ENCODE measurements around the gene CPVL. TPM values are rescaled to one million over a fixed set of nuclear protein-coding genes. Genes with fewer than 3 reads are reported as not detected.

Gene CPVL
- total and polyA plus RNA-seq, 3 experiments from 2014 or later: 1.0 to 1.3 TPM; not detected in 1

DNA sequence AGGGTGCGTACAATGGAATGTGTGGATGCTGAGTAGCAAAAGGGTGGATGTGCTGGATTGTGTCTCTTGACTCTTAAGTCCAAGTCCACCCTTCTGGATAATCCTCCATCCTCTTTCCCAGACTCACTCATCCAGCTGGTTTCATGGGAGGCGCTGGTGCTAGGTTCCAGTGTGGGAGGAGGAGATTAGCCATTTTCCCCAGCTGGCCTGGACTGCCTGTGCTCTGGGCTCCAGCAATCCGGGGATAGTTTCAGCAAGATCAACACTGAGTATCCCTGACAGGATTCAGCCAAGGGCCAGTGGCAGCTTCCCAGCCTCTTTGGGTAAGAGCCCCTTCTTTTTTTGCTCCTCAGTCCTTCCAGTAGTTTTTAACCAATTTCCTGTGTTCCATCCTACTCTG lies 166.6 kb downstream of the CPVL start:
- Histone ChIP-seq H3K9me3 (ENCODE audit: low read length) (no peaks in the 10 kb centered on the region), H3K27ac (ENCODE audit: low read depth, low read length) (no peak overlapping the region), H3K27me3 (ENCODE audit: insufficient read depth, low read length, poor library complexity, severe bottlenecking) (no peaks in the 10 kb centered on the region), H3K4me3 (ENCODE audit: low read length) (no peak overlapping the region), H3K36me3 (ENCODE audit: insufficient read depth, low read length) (no peaks in the 10 kb centered on the region), H3K4me1 (ENCODE audit: insufficient read depth, low read length) (no peaks in the 10 kb centered on the region)
- no peaks in the 10 kb centered on the region for H3K36me3 Mint-ChIP-seq
- H3K9me3 Mint-ChIP-seq: peaks cover 0 to 2% (median 0%) of the 10 kb centered on the region in 5 donors
- H3K27ac Mint-ChIP-seq: no peak overlapping the region
- H3K4me3 Mint-ChIP-seq: no peak overlapping the region
- DNase-seq: no peak
- POLR2A ChIA-PET: no interaction called here
- peaks cover 6 to 33% of the 10 kb centered on the region in 2 donors for H3K27me3 Mint-ChIP-seq
- H3K4me1 Mint-ChIP-seq: no peaks in the 10 kb centered on the region
- CTCF ChIA-PET: interaction anchor here (1.6 kb wide), 1 partner anchor 53 kb away, joined by 3 read pairs; no protein-coding TSS in a partner anchor

GRCh38 chr7:28977881-28978280 lies 168.5 kb downstream of the CPVL start:
- Mint-ChIP-seq H3K4me3 (no peak overlapping the region), H3K36me3 (peaks cover 0 to 4% (median 0%) of the 10 kb centered on the region in 3 donors), H3K27me3 (peaks cover 6 to 33% of the 10 kb centered on the region in 2 donors), H3K9me3 (peaks cover 0 to 12% (median 9%) of the 10 kb centered on the region in 5 donors), H3K4me1 (no peaks in the 10 kb centered on the region), H3K27ac (no peak overlapping the region)
- Histone ChIP-seq H3K27ac (ENCODE audit: low read depth, low read length) (no peak overlapping the region), H3K27me3 (ENCODE audit: insufficient read depth, low read length, poor library complexity, severe bottlenecking) (no peaks in the 10 kb centered on the region), H3K36me3 (ENCODE audit: insufficient read depth, low read length) (no peaks in the 10 kb centered on the region), H3K4me3 (ENCODE audit: low read length) (no peak overlapping the region), H3K9me3 (ENCODE audit: low read length) (no peaks in the 10 kb centered on the region), H3K4me1 (ENCODE audit: insufficient read depth, low read length) (no peaks in the 10 kb centered on the region)
- DNase-seq: no peak
- CTCF ChIA-PET: no interaction called here
- POLR2A ChIA-PET: no interaction called here

DNA sequence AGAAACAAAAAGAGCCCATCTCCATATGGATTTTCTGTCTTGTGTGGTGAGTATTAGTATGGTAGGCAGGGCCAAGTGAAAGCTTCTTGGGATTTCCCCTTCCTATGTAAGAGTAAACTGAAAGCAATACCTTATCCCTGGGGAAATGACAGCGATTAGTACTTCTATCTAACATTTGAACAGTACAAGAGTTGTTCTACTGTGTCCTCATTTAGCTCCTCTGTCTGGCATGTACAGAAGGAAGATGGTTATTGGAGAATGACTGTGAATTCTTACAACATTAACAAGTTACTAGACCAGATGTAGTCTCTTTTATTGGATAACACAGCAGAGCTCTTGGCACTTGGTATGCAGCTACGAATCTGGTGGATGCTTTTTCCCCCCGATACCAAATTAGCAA lies 170.3 kb downstream of the CPVL start:
- H3K4me3 ChIP-seq (ENCODE audit: low read length): no peak overlapping the region
- no peaks in the 10 kb centered on the region for H3K27me3 ChIP-seq (ENCODE audit: insufficient read depth, low read length, poor library complexity, severe bottlenecking)
- POLR2A ChIA-PET: no interaction called here
- CTCF ChIA-PET: no interaction called here
- H3K36me3 Mint-ChIP-seq: peaks cover 0 to 4% (median 0%) of the 10 kb centered on the region in 3 donors
- no peak overlapping the region for H3K27ac Mint-ChIP-seq
- DNase-seq: no peak
- no peaks in the 10 kb centered on the region for H3K4me1 Mint-ChIP-seq
- H3K27ac ChIP-seq (ENCODE audit: low read depth, low read length): no peak overlapping the region
- peaks cover 13 to 23% (median 16%) of the 10 kb centered on the region in 5 donors for H3K9me3 Mint-ChIP-seq
- H3K36me3 ChIP-seq (ENCODE audit: insufficient read depth, low read length): no peaks in the 10 kb centered on the region
- H3K4me1 ChIP-seq (ENCODE audit: insufficient read depth, low read length): no peaks in the 10 kb centered on the region
- no peak overlapping the region for H3K4me3 Mint-ChIP-seq
- peaks cover 6 to 31% of the 10 kb centered on the region in 2 donors for H3K27me3 Mint-ChIP-seq
- H3K9me3 ChIP-seq (ENCODE audit: low read length): no peaks in the 10 kb centered on the region

GRCh38 chr7:28973591-28973990 lies 172.7 kb downstream of the CPVL start:
- no peaks in the 10 kb centered on the region for H3K27me3 ChIP-seq (ENCODE audit: insufficient read depth, low read length, poor library complexity, severe bottlenecking)
- H3K9me3 ChIP-seq (ENCODE audit: low read length): no peaks in the 10 kb centered on the region
- H3K27ac ChIP-seq (ENCODE audit: low read depth, low read length): no peak overlapping the region
- H3K36me3 ChIP-seq (ENCODE audit: insufficient read depth, low read length): no peaks in the 10 kb centered on the region
- Mint-ChIP-seq H3K27me3 (peaks cover 5 to 19% of the 10 kb centered on the region in 2 donors), H3K27ac (no peak overlapping the region), H3K9me3 (peaks cover 15 to 27% (median 20%) of the 10 kb centered on the region in 5 donors), H3K4me1 (no peaks in the 10 kb centered on the region), H3K36me3 (peaks cover 0 to 4% (median 0%) of the 10 kb centered on the region in 3 donors), H3K4me3 (no peak overlapping the region)
- H3K4me1 ChIP-seq (ENCODE audit: insufficient read depth, low read length): no peaks in the 10 kb centered on the region
- no peak overlapping the region for H3K4me3 ChIP-seq (ENCODE audit: low read length)
- POLR2A ChIA-PET: no interaction called here
- DNase-seq: no peak
- CTCF ChIA-PET: no interaction called here

GRCh38 chr7:28964056-28964455 lies 182.3 kb downstream of the CPVL start:
- Histone ChIP-seq H3K27ac (ENCODE audit: low read depth, low read length) (no peak overlapping the region), H3K4me1 (ENCODE audit: insufficient read depth, low read length) (no peaks in the 10 kb centered on the region), H3K36me3 (ENCODE audit: insufficient read depth, low read length) (no peaks in the 10 kb centered on the region), H3K4me3 (ENCODE audit: low read length) (no peak overlapping the region), H3K27me3 (ENCODE audit: insufficient read depth, low read length, poor library complexity, severe bottlenecking) (no peaks in the 10 kb centered on the region), H3K9me3 (ENCODE audit: low read length) (no peaks in the 10 kb centered on the region)
- Mint-ChIP-seq H3K9me3 (no peaks in the 10 kb centered on the region), H3K4me1 (peaks cover 0 to 2% (median 2%) of the 10 kb centered on the region in 3 donors), H3K27ac (no peak overlapping the region), H3K4me3 (no peak overlapping the region), H3K27me3 (peaks cover 14 to 38% of the 10 kb centered on the region in 2 donors), H3K36me3 (no peaks in the 10 kb centered on the region)
- DNase-seq: no peak
- POLR2A ChIA-PET: no interaction called here
- CTCF ChIA-PET: no interaction called here

GRCh38 chr7:28961972-28962371 lies 184.4 kb downstream of the CPVL start:
- Histone ChIP-seq H3K4me3 (ENCODE audit: low read length) (no peak overlapping the region), H3K9me3 (ENCODE audit: low read length) (no peaks in the 10 kb centered on the region), H3K27ac (ENCODE audit: low read depth, low read length) (no peak overlapping the region), H3K4me1 (ENCODE audit: insufficient read depth, low read length) (no peaks in the 10 kb centered on the region), H3K27me3 (ENCODE audit: insufficient read depth, low read length, poor library complexity, severe bottlenecking) (peaks cover 8% of the 10 kb centered on the region), H3K36me3 (ENCODE audit: insufficient read depth, low read length) (no peaks in the 10 kb centered on the region)
- DNase-seq: no peak
- no peaks in the 10 kb centered on the region for H3K9me3 Mint-ChIP-seq
- POLR2A ChIA-PET: no interaction called here
- no peaks in the 10 kb centered on the region for H3K36me3 Mint-ChIP-seq
- peaks cover 4 to 17% (median 5%) of the 10 kb centered on the region in 3 donors for H3K4me1 Mint-ChIP-seq
- H3K4me3 Mint-ChIP-seq: no peak overlapping the region
- CTCF ChIA-PET: no interaction called here
- peaks cover 27 to 46% of the 10 kb centered on the region in 2 donors for H3K27me3 Mint-ChIP-seq
- no peak overlapping the region for H3K27ac Mint-ChIP-seq

- H3K27me3 Mint-ChIP-seq: peaks cover 30 to 43% of the 10 kb centered on the region in 2 donors
- no peaks in the 10 kb centered on the region for H3K36me3 Mint-ChIP-seq
- no peak overlapping the region for H3K4me3 Mint-ChIP-seq
- Histone ChIP-seq H3K4me3 (ENCODE audit: low read length) (no peak overlapping the region), H3K27ac (ENCODE audit: low read depth, low read length) (no peak overlapping the region), H3K27me3 (ENCODE audit: insufficient read depth, low read length, poor library complexity, severe bottlenecking) (peaks cover 11% of the 10 kb centered on the region), H3K9me3 (ENCODE audit: low read length) (no peaks in the 10 kb centered on the region), H3K4me1 (ENCODE audit: insufficient read depth, low read length) (no peaks in the 10 kb centered on the region), H3K36me3 (ENCODE audit: insufficient read depth, low read length) (no peaks in the 10 kb centered on the region)
- peaks cover 4 to 19% (median 5%) of the 10 kb centered on the region in 3 donors for H3K4me1 Mint-ChIP-seq
- DNase-seq: no peak
- H3K27ac Mint-ChIP-seq: no peak overlapping the region
- ChIA-PET CTCF (no interaction called here), POLR2A (no interaction called here)
- H3K9me3 Mint-ChIP-seq: no peaks in the 10 kb centered on the region
These were observed 186.1 kb downstream of the CPVL start for GRCh38 chr7:28960071-28960840.

GRCh38 chr7:28958980-28959347 lies 187.4 kb downstream of the CPVL start:
- Mint-ChIP-seq H3K27ac (no peak overlapping the region), H3K36me3 (no peaks in the 10 kb centered on the region), H3K4me3 (peak overlapping the region in 1 of 7 donors; percentile 68), H3K27me3 (peaks cover 36 to 54% of the 10 kb centered on the region in 2 donors), H3K9me3 (no peaks in the 10 kb centered on the region), H3K4me1 (peaks cover 4 to 23% (median 5%) of the 10 kb centered on the region in 3 donors)
- no peak overlapping the region for H3K27ac ChIP-seq (ENCODE audit: low read depth, low read length)
- H3K36me3 ChIP-seq (ENCODE audit: insufficient read depth, low read length): no peaks in the 10 kb centered on the region
- peaks cover 17% of the 10 kb centered on the region for H3K27me3 ChIP-seq (ENCODE audit: insufficient read depth, low read length, poor library complexity, severe bottlenecking)
- H3K4me1 ChIP-seq (ENCODE audit: insufficient read depth, low read length): no peaks in the 10 kb centered on the region
- no peak for DNase-seq
- POLR2A ChIA-PET: no interaction called here
- H3K9me3 ChIP-seq (ENCODE audit: low read length): no peaks in the 10 kb centered on the region
- CTCF ChIA-PET: no interaction called here
- H3K4me3 ChIP-seq (ENCODE audit: low read length): no peak overlapping the region

All from CD8-positive, alpha-beta memory T cell (primary cell).